K562 (cell line): ENCODE data around the gene ARID4B. TPM values are rescaled to one million over a fixed set of nuclear protein-coding genes. Genes with fewer than 3 reads are reported as not detected.
A peak's percentile ranks its signal among the peaks of the same experiment; 100 is the strongest.

ENCODE experiments used
- FOXM1 ChIP-seq, 2 experiments: fragments of 450-650 bp in 1 of 2; sonication (generic) in 1 of 2; formaldehyde crosslinking in 1 of 2; IDR thresholded peaks; 2 replicates each; pipeline versions ENCODE4 v1.6.1 to v1.9.0; 2017 to 2022; ENCODE audit warnings: low read depth in 2 of 2, mild to moderate bottlenecking in 2 of 2, missing genetic modification reagents in 1 of 2, moderate library complexity in 1 of 2
- HMBOX1 ChIP-seq: sonication (generic); IDR thresholded peaks from 2 replicates; pipeline ENCODE4 v1.6.1; 2016
- HMGN3 ChIP-seq: IDR thresholded peaks from 2 replicates; pipeline ENCODE4 v1.6.1; 2011; ENCODE audit warnings: borderline replicate concordance, low read depth, mild to moderate bottlenecking, mixed read lengths, low read length; ENCODE audit not compliant: insufficient read length; ENCODE audit errors: extremely low read depth
- KDM1A ChIP-seq, 2 experiments: fragments of 450-650 bp; IDR thresholded peaks; 2 replicates each; pipeline ENCODE4 v1.6.1; 2016; ENCODE audit warnings: mild to moderate bottlenecking in 2 of 2
- MBD2 ChIP-seq: sonication (generic); IDR thresholded peaks from 2 replicates; pipeline ENCODE4 v1.6.1; 2016; ENCODE audit warnings: low read depth, borderline replicate concordance
- TAF1 ChIP-seq: IDR thresholded peaks from 2 replicates; pipeline ENCODE4 v1.6.1; 2011; ENCODE audit warnings: mild to moderate bottlenecking, low read length, moderate library complexity; ENCODE audit not compliant: insufficient read depth, control insufficient read depth, severe bottlenecking; ENCODE audit errors: extremely low read depth
- TRIM28 ChIP-seq: fragments of 450-650 bp; IDR thresholded peaks from 2 replicates; pipeline ENCODE4 v1.6.1; 2017
- USF2 ChIP-seq: sonication (generic); formaldehyde crosslinking; IDR thresholded peaks from 2 replicates; pipeline ENCODE4 v1.5.0; 2020; ENCODE audit warnings: missing genetic modification reagents
- ZBTB33 ChIP-seq: sonication (generic); formaldehyde crosslinking; IDR thresholded peaks from 2 replicates; pipeline ENCODE4 v1.8.1; 2023; ENCODE audit warnings: mild to moderate bottlenecking, missing genetic modification reagents
- ZNF133 ChIP-seq: fragments of 250-450 bp; sonication (Bioruptor Pico); IDR thresholded peaks from 2 replicates; pipeline ENCODE4 v1.4.0; 2020; ENCODE audit warnings: mild to moderate bottlenecking
- ZNF324 ChIP-seq: fragments of 250-450 bp; sonication (Bioruptor Pico); IDR thresholded peaks from 2 replicates; pipeline ENCODE4 v1.4.0; 2020; ENCODE audit warnings: mild to moderate bottlenecking
- polyA plus RNA-seq, 8 experiments: library from polyadenylated mRNA; depleted of rRNA in 4 of 8; stranded (reverse) in 5 of 8; unstranded in 3 of 8; fragments of >200 nt; fragmentation: Nextera tagmentation in 2 of 8; fragmentation: Illumina TruSeq in 1 of 8; extraction: Ambion mirVana in 2 of 8; extraction: Trizol in 1 of 8; gene quantifications; 2 replicates each; pipeline versions ENCODE4 v1.2.1 to v1.2.3, GENCODE V29; 2011 to 2014; ENCODE audit warnings: inconsistent platforms in 1 of 8, missing spikeins in 1 of 8
- total RNA-seq, 7 experiments: library from RNA; depleted of rRNA in 6 of 7; stranded (reverse); fragments of >200 nt in 6 of 7; fragmentation: Illumina TruSeq in 2 of 7; extraction: Trizol in 2 of 7; gene quantifications; 2 replicates each; pipeline versions ENCODE4 v1.2.1 to v1.2.3, GENCODE V29; 2011 to 2021; ENCODE audit warnings: low replicate concordance in 1 of 7

The ARID4B gene
- total and polyA plus RNA-seq, 9 of the 15 experiments (the other 6 are each of a cell fraction or from before 2014, with no cell fraction given): 8.4 to 38.9 (median 18.5) TPM

GRCh38 chr1:235327559-235328270, at the start of gene ARID4B (continued):
- no peak for TF ChIP-seq FOXM1 (IDR thresholded peaks at IDR 0.05; ENCODE audit: low read depth)
- TF ChIP-seq FOXM1 (CRISPR knock-in tag; IDR thresholded peaks at IDR 0.05; ENCODE audit: low read depth): no peak
- TF ChIP-seq MBD2: no peak
- TF ChIP-seq KDM1A (IDR thresholded peaks at IDR 0.05): peak in 1 of 2 experiments; percentile 82; a peak in 1 of 4 replicates
- no peak for TF ChIP-seq HMGN3
- peak; percentile 86 for TF ChIP-seq TAF1
- 0 out of 2 replicates have a peak, but pooled peaks have one; percentile 8 for TF ChIP-seq ZBTB33
- TF ChIP-seq ZNF324 (CRISPR knock-in tag): 0 out of 2 replicates have a peak, but pooled peaks have one; percentile 38
- no peak for TF ChIP-seq USF2
- TF ChIP-seq TRIM28: no peak; the same call in 1 of the 2 replicates
- TF ChIP-seq HMBOX1: no peak
- 0 out of 2 replicates have a peak, but pooled peaks have one; percentile 20 for TF ChIP-seq ZNF133
